NCI-H345 (cell line): ENCODE measurements around the gene LARP4B.

Experiments
- DNase-seq: peaks from one replicate; lab custom pipeline; 2025; lab: John Stamatoyannopoulos, UW

Gene LARP4B

DNA sequence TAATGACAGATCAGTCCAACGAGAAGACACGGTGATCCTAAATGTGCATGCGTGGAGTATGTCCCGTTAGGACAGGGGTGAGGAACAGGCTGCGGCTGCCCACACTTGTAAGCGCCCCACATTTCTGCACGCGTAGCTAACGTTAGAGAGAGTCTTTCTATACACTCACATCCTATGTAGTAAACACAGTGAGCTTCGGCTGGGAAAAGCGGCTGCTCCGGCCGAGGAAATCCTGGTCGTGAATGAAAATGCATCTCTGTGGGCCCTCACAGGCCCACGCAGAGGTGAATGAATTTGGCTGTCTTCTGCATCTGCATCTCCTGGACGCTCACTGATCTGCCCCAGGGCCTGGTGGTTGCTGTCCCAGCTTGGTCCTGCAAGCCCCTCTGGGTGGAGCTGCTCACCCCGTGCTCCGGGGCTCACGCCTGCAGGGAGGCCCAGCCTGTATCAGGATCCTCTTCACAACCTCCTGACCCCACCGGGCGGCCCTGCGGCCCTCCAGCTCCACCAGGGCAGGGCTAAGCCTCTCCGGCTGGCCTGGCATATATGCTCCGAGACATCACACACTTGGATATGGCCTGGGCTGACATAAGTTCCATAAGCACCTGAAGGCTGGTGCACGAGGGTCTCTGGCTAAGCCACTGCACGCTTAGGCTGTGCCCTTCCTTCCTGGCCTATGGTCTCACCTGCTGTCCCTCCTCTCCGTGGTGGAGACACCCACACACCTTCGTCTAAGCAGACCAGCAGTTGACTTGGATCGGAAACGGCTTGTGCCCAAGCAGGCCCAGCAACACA is 124.1 kb downstream of the LARP4B start:
- DNase-seq = no peak

DNA sequence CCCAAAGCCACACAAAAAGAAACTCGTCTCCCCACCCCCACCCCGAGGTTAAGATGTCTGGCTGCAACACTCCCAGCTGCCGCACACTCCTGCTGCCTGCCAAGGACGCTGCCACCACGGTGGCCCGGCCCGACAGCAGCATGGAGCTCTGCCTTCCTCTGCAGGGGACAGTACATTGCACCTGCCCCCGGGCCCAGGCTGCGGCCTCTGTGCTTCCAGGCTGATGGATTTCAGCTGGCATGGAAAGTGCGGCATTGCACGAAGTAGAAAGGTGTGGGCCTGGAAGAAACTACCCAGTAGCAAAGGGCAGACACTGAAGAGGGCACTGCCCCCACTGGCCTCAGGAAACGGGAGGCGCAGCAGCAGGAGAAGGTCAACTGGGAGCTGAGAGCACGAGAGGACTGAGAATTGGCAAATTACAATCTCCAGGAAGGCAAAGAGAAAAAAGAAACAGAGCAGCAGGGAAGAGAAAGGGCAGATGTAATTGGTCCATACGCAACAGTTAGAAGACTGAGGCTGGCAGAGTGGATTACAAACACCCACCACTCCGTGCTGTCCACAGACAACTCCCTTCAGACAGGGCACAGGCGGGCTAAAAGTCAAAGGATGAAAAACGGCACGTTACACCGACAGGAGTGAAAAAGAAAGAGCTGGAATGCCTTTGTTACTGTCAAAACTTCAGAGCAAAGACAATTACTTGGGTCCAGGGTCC is 124.9 kb downstream of the LARP4B start:
- DNase-seq = no peak

DNA sequence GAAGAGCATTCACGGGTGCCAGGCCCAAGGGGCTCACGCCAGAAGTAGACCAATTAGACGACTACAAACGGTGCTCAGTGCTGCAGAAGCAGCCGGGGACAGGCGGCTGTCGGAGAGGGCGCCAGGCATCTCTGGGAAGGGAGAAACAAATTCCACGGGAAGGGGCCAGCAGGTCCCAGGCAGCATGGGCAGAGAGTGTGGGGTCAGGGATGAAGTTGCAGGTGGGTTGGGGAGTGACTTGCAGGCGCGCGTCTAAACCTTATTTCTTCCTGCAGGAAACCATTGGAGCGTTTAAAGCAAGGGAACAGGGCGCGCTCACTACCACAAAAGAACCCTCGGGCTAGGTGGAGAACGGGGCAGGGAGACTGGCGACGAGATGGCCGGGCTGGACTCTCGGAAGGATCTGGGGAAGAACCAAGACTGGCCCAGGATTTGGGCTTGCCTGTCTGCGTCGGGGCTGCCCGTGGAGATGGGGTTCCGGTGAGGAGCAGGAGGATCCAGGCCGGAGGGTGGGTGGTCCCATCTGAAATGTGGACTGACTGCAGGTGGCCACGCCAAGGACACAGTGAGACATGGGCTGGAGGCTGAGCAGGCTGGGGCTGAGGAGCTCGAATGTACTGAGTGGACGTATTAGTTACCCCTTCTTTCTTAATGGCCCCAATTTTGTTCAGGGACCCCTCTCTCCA is 125.7 kb downstream of the LARP4B start:
- DNase-seq = no peak

DNA sequence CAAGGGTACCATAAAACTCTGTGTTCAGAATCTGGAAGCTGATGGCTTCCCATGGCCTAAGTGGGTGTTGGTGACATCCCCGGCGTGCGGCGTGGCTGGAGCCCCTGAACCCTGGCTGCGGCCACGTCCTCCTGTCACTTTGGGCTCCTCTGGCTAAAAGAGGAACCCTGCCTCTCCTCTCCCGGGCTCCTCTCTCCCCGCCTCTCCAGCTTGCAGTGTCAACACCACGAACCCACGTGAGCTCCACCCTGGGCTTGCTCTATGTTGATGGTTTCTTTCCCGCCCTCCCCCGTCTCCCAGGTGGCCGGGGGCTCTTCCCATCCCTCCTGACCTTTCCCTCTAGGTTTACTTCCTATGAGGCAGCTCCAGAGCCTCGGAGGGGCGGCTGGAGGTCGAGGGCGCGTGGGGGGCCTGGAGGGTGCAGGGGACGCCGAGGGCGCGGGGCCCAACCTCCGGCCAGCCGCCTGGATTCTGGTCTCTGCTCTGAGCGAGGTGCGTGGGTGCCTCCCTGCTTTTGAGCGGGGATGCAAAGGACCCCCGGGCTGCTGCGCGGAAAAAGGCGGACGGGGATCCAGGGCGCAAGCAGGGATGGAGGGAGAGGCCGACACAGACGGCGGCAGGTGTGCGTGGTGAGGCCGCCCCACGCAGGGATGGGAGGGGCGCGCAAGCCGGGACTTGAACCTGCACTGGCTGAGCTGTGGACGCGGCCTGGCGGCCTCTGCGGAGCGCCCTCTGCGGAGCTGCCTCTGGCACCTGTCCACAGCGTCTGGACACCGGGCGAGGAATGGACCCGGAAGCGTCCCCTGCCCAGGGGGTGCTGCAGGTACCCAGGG is 126.5 kb downstream of the LARP4B start:
- DNase-seq = peak; percentile 1

DNA sequence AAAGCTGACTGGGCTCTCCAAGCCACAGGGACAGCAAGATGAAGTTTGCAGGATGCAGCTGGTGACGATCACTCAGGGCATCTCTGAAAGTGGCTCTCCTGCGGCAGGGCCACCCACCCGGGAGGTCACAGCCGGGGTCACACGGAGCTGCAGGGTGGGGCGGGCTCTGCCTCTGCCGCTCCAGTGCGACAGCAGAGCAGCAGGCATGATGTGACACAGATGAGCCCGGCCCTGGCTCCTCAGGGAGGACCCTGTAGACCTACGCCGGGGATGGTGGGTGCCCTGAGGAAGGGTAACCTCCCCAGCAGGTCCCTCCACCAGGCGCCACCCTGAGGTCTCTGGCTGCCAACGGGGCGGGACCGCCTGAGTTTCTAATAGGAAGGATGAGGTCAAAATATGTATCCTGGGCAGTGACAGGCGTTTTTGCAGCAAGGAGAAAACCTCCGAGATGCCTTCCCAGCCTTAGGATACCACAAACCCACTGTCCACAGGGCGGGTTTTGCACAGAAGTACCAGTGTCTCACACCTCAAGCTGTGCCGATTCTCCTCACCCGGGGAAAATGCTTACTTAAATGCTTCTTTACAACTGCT is 127.2 kb downstream of the LARP4B start:
- no peak for DNase-seq

DNA sequence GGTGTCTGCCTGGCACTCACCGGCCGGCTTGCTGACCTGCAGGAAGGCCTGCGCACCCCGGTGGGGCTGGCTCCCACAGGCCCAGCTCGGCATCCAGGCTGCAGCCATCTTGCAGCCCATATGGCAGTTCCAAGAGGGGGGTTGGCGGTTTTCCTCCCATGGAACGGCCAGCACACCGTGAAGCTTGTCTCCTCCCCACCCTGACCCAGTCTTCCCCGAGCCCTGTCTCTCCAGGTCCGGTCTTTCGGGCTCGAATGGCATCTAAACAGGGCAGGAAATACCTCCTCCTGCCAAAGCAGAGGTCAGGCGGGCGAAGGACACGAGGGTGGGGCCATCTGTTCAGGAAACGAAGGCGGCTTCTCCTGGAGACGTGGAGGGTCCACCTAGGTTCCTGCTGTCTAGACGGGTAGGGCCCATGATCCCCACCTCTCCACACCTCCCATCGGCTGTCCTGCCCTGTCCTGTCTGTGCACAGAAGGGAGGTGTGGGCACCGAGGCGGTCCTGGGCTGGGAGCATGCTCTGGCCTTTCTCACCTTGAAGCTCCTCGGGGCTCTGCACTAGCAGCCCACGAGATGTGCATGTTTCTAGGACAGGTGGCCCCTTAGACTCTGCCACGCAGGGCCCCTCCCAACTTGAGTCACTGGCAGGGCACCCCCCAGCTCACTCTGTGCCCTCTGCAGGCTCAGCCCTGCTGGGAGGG is 128.3 kb downstream of the LARP4B start:
- DNase-seq = no peak

DNA sequence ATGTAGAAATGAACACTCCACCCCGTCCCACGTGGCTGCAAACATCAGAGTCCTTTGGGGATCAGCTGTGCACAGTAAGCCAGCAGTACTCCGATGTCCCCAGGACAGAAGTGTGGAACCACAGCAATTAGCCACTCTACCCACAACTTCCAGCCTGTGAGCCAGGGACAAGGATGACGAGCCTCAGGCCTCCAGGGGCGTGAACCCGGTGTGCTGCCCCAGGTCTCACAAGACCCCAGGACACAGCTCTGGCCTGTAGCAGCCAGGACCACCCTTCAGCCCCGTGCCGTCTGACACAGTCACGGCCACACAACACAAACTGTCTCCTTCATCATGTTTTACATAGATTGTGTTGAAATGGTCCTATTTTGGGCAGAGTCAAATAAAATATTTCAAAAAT is 129.0 kb downstream of the LARP4B start:
- DNase-seq = no peak

DNA sequence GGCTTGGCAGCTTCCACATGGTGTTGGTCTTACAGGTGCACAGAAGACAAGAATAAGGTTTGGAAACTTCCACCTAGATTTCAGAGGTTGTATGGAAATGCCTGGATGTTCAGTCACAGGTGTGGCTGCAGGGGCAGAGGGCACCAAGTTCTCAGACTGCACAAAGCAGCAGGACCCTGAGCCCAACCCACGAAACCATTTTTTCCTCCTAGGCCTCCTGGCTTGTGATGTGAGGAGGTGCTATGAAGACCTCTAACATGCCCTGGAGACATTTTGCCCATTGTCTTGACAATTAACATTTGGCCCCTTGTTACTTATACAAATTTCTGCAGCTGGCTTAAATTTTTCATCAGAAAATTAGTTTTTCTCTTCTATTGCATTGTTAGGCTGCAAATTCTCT is 134.3 kb downstream of the LARP4B start:
- DNase-seq = no peak

DNA sequence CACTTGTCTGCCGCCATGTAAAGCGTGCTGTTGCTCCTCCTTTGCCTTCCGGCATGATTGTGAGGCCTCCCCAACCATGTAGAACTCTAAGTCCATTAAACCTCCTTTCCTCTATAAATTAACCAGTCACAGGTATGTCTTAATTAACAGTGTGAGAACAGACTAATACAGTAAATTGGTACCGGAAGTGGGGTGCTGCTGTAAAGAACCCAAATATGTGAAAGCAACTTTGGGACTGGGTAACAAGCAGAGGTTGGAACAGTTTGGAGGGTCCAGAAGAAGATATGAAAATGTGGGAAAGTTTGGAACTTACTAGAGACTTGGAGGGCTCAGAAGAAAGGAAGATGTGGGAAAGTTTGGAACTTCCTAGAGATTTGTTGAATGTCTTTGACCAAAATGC is 135.3 kb downstream of the LARP4B start:
- DNase-seq = no peak

DNA sequence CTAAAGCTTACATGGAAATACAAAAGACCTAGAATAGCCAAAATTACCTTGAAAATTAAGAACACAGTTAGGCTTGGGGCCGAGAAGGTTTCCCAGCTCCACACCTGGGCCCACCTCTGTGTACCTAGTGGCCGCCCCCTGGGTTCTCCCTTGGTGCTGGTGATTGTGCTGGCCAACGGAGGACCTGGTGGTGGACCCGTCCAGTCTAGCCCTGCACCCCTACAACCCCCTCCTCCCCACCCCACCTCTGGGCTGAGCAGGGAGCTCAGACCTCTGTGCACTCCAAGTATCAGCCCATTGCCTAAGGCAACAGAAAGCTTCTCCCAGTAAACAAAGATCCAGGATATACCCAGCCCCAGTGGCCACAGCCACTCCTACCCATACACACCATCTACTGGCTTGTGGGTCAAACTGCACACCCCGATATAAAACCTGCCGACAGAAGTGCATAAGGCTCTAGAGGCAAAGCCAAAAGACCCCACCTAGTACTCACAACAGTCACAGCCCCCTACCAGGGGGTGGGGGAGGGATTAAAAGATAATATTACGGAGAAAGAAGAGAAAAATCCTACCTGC is 137.0 kb downstream of the LARP4B start:
- DNase-seq = peak; percentile 3

DNA sequence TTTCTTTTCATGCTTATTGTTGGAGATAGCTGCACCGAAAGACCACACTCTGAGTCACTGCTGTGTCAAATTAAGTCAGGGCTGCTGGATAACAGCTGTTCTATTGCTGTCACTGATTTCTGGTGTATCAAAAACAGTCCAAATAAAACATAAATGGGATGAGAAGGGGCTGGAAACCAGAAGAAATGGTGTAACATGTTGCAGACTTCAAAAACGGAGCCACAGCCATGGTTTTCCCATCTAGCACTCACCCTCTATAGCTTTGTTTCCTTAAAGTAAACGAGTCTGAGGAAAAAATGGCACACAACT is 138.8 kb downstream of the LARP4B start:
- DNase-seq = no peak

DNA sequence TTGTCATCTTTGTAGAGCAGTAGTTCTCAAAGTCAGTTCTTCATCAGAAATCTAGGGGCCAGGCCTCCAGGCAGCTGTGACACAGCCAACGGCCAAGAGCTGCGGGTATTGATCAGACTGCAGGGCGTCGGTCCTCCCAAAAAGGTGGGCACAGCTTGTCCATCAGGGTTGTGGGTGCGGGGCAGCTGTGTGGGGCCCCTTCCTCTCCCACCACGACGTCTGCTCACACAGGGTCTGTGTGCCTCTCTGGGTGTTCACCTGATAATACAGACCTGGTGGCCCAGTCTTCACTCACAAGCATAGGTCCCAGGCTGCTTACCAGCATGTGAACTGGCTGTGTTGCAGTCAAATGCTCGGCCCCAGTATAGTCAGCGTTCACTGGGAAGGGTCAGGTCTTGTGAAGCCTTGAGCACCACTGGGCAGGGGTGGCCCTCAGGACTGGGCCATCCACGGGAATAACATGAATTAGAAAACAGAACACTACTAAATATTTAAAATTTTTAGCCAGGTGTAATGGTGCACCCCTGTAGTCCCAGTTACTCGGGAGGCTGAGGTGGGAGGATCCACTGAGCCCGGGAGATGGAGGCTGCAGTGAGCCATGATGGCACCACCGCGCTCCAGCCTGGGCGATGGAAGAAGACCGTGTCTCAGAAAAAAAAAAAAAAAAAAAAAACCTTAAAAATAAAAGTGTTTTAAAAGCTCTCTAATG is 139.3 kb downstream of the LARP4B start:
- no peak for DNase-seq

DNA sequence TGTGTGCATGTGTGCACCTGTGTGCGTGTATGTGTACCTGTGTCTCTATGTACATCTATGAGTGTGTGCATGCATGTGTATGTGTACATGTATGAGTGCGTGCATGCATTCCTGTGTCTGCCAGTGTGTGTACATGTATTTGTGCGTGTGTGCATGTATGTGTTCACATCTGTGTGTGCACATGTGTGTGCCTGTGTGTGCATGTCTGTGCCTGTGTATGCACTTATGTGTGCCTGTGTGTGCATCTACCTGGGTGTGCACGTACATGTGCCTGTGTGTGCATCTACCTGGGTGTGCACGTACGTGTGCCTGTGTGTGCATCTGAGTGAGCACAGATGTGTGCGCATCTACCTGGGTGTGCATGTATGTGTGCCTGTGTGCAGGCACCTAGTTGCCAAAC is 139.9 kb downstream of the LARP4B start:
- no peak for DNase-seq

DNA sequence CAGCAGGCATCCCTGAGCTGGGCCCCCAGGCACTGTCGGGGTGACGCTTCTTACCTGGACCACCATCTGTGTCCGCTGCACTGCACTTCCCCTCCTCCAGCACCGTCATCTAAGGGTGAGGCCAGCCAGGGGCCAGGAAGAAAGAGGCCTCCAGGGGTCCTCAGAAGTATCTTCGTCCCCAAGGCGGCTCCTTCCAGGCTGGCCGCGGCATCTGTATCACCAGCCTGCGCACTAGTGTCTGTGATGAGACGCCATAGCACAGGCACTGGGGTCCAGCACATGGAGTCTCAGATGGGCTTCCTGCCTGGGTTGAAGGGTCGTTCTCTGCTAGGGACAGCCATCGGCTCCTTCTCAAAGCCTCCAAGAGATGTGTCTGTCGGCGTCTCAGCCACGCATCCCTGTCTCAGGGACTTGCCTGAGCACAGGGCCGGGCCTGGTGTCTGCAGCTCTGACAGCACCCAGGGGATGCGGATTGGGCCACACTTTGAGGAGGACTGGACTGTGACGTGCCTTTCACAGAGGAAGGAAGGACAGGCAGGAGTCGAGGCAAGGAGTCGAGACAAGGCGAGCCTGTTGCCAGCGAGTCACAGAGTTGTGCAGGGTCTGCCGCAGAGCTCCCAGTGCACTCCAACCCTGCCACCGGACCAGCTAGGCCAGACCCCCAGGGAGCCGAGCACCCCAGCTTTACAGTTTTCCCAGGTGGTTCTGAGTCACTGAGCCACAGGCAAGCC is 140.5 kb downstream of the LARP4B start:
- no peak for DNase-seq

DNA sequence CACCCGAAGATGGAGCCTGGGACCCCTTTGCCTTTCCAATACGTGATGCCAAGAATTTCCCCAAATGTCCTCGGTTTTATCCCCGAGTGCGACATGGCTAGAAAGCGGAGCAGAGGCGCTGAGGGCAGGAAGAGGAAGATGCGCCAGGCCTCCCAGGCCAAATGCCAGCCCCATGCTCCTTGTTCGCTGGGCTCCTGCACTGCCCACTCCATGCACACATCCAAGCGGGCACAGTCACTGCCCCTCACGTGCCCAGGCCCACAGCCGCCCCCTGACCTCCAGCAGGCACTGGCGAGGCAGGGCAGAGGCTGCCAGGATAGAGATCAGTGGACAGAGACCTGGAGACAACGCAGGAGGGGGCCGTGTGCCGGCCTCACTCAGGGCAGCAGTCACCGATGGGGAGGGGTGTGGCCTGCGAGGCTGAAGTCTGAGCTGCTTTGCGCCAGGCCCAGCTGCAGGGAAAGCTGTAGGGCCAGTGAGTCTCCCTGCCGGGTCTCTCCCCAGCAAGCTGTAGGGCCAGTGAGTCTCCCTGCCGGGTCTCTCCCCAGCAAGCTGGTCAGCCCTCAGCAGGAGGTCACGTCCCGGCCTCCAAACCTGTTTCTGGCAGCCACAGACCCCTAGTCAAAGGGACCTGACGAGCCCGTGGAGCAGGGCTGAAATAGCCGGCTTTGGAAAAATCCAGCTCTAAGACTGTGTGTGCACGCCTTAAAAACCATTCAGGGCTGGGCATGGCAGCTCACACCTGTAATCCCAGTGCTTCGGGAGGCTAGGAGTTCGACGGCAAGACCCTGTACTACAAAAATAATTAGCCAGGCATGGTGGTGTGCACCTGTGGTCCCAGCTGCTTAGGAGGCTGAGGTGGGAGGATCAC is 141.4 kb downstream of the LARP4B start:
- DNase-seq = no peak

DNA sequence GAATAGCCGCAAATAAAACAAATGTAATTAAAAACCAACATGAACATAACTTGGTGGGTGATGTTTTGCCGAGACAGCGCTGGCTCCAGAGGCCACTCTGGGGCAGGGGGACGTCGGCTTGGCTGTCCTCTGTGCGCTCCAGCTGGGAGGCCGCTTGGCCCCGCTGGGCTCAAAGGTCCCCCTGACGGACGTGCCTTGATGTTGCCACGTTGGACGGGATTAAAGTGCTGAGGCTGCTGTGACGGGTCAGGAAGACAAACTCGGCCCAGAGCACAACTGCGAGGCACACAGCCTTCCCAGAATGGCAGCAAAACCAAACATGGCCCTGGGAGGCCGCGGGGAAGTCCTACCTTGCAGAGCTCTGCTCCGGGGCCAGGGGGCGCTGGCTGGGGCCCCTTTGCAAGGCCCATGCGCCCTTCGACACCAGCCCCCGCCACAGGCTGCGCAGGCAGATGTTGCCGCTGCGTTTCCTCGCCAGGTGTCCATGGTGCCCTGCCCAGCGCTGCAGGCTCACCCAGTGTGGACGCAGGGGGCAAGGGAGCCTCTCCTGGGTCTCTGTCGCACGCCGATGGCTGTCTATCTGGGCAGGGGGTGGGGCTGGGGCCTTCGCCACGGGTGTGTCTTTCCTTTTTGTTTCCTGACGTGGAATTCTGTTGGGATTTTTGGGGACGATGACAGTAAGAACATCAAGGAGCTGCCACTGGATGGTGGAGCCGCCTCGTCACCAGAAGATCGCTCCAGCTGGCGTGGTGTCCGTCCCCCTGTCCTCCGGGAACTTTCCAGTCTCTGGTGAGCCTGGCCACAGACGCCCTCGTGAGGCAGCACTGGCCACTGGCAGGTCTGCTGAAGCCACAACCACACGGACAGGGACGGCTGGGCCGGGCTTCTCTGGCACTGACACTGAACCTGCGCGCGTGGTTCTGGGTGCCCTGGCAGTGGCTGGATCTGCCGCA is 142.4 kb downstream of the LARP4B start:
- no peak for DNase-seq

DNA sequence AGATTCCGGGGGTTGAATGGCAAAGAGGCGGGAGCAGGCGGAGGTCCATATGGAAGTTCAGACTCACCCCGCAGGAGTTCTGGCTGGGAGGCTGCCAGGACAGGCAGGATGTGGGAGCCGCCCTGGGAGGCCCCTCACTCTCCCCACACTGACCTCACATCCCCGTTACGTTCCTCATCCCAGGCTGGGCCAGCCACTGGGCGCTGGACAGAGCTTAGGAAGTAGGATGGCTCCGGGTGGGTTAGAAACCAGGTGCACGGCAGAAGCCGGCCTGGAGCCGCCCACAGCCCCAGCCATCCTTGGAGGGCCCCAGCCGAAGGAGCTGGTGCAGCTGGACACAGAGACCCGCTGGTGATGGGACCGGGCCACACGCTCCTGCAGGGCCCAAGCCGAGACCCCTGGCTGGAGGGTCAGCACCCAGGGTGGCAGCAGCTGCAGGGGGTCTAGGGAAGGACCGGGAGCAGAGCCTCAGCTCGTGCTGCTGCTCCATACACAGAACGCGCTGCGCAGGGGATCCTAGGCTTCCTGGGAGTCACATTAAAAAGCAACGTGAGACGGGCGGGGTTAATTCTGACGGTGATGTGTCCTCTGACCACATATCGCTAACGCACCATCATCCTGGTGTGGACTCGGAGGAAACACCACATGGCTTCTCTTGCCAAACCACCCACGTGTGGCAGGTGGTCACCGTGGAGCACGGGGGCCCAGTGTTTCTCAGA is 143.4 kb downstream of the LARP4B start:
- DNase-seq = no peak
